Suprapubic skin (tissue), 4 donors: ENCODE results near the gene LCAT. TPM values are rescaled to one million over a fixed set of nuclear protein-coding genes. Genes with fewer than 3 reads are reported as not detected.
"Not testable (repeated sequence)": the region's sequence is repeated elsewhere in the genome, so short reads cannot be mapped to it uniquely, and the experiment has no call there.

Experiments used
- DNase-seq, 2 donors: peaks; one replicate each; pipeline ENCODE4 v3.0.0-alpha.2; 2019; ENCODE audit warnings: low spot score in 2 of 2
- H3K27ac ChIP-seq: fragments of 200-600 bp; sonication (generic); one replicate; pipeline ENCODE4 v1.5.1; 2019
- H3K27me3 ChIP-seq: fragments of 200-600 bp; sonication (generic); one replicate; pipeline ENCODE4 v1.5.1; 2019
- H3K36me3 ChIP-seq: fragments of 200-600 bp; sonication (generic); one replicate; pipeline ENCODE4 v1.5.1; 2019
- H3K4me1 ChIP-seq: fragments of 200-600 bp; sonication (generic); one replicate; pipeline ENCODE4 v1.5.1; 2019
- H3K4me3 ChIP-seq: fragments of 200-600 bp; sonication (generic); one replicate; pipeline ENCODE4 v1.5.1; 2019; ENCODE audit warnings: mild to moderate bottlenecking
- H3K9me3 ChIP-seq: fragments of 200-600 bp; sonication (generic); one replicate; pipeline ENCODE4 v1.5.1; 2019
- EP300 ChIP-seq: sonication (generic); formaldehyde crosslinking; IDR thresholded peaks from one replicate; pipeline ENCODE4 v1.6.1; 2017; ENCODE audit warnings: antibody characterized with exemption
- POLR2A ChIP-seq, 2 donors: fragments of 450-650 bp; IDR thresholded peaks; one replicate each; pipeline ENCODE4 v1.6.1; 2017; ENCODE audit warnings: antibody characterized with exemption in 2 of 2, mild to moderate bottlenecking in 2 of 2, moderate library complexity in 2 of 2
- POLR2AphosphoS5 ChIP-seq, 3 donors: sonication (generic); formaldehyde crosslinking; IDR thresholded peaks; one replicate each; pipeline ENCODE4 v1.6.1; 2017; ENCODE audit warnings: antibody characterized with exemption in 3 of 3
- WGBS: methylation state at CpG from one replicate; pipeline ENCODE4 v1.1.5; 2018; 5-methylcytosine and 5-hydroxymethylcytosine counted together
- total RNA-seq, 4 donors: library from RNA; depleted of rRNA; stranded (reverse); fragments of >200 nt; gene quantifications; one replicate each; pipeline ENCODE4 v1.1.0, GENCODE V29; 2016
- TF ChIP-seq, protein P1 (sequence below), 2 donors: fragments of 200-600 bp in 1 of 2; fragments of 450-650 bp in 1 of 2; sonication (generic) in 1 of 2; IDR thresholded peaks; one replicate each; pipeline ENCODE4 v1.5.1; 2016 to 2019; ENCODE audit warnings: antibody characterized with exemption in 2 of 2, mild to moderate bottlenecking in 1 of 2, moderate library complexity in 1 of 2

Gene LCAT
- total RNA-seq, 4 donors from 2014 or later = 10.6 to 61.4 (median 22.6) TPM

DNA sequence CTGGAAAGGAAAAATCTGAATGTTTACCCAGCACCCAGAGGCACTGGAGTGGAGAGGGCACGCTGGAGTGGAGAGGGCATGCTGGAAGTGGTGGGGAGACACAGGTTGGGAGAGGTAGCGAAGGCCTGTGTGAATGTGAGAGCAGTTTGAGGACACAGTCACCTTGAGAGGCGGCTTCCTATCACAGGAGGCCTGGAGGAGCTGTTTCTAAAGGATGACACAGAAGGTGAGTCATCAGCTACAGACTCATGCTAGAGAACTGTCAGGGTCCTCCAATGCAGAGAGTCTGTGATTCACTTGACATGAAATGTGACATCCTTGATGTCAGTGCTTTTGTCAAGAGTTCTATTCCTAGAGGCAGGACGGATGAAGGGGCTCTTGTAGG, 26.1 kb downstream of the LCAT start:
- no peaks in the 10 kb centered on the region for H3K9me3 ChIP-seq
- peaks cover 68% of the 10 kb centered on the region for H3K4me1 ChIP-seq
- H3K4me3 ChIP-seq = no peak overlapping the region
- no peaks in the 10 kb centered on the region for H3K27me3 ChIP-seq
- H3K36me3 ChIP-seq = no peaks in the 10 kb centered on the region
- WGBS = 60% methylated on average over 4 of the region's 4 CpGs
- no peak for DNase-seq
- TF ChIP-seq EP300 (no peak), POLR2AphosphoS5 (IDR thresholded peaks at IDR 0.05) (no peak), POLR2A (IDR thresholded peaks at IDR 0.05) (no peak)
- TF ChIP-seq, protein P1, sequence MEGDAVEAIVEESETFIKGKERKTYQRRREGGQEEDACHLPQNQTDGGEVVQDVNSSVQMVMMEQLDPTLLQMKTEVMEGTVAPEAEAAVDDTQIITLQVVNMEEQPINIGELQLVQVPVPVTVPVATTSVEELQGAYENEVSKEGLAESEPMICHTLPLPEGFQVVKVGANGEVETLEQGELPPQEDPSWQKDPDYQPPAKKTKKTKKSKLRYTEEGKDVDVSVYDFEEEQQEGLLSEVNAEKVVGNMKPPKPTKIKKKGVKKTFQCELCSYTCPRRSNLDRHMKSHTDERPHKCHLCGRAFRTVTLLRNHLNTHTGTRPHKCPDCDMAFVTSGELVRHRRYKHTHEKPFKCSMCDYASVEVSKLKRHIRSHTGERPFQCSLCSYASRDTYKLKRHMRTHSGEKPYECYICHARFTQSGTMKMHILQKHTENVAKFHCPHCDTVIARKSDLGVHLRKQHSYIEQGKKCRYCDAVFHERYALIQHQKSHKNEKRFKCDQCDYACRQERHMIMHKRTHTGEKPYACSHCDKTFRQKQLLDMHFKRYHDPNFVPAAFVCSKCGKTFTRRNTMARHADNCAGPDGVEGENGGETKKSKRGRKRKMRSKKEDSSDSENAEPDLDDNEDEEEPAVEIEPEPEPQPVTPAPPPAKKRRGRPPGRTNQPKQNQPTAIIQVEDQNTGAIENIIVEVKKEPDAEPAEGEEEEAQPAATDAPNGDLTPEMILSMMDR (IDR thresholded peaks at IDR 0.05) = no peak
- H3K27ac ChIP-seq = peak overlapping the region; percentile 44

DNA sequence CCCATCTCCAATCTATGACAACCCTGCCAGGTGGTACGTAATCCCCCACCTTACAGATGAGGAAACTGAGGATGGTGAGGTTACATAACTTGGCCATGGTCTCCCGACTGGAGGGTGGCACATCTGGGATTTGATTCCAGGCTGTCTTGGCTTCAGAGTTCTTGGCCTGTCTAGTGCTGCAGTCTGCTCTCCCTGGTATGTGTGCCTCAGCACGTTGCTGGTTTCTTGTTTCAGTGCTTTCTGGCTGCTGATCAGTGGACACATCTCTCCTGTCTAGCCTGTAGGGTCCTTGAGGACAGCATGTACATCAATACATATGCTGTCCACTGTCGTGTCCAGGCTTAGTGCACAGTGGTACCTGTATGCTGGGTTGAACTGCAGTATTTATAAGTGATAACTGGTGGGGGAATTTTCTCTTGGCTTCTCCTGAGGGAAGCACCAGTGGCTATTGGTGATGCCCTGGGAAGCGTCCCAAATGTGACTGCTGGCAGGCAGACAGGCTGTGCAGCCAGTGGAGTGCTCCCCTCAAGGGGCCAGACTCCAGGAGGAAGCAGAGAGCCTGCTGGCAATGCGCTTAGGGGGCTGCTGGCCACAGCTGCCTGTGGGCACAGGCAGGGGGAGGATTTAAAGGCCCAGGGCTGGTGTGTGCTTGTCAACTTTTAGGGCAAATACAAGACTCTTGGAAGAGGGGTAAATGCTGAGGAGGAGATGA, 26.6 kb downstream of the LCAT start:
- WGBS = 37% methylated on average over 5 of the region's 6 CpGs
- Histone ChIP-seq H3K36me3 (no peaks in the 10 kb centered on the region), H3K9me3 (no peaks in the 10 kb centered on the region), H3K4me3 (no peak overlapping the region), H3K27me3 (no peaks in the 10 kb centered on the region), H3K4me1 (peaks cover 63% of the 10 kb centered on the region), H3K27ac (peak overlapping the region; percentile 44)
- TF ChIP-seq POLR2A (IDR thresholded peaks at IDR 0.05) (no peak), POLR2AphosphoS5 (IDR thresholded peaks at IDR 0.05) (no peak), EP300 (no peak)
- TF ChIP-seq, protein P1 (IDR thresholded peaks at IDR 0.05) = no peak
- DNase-seq = no peak

DNA sequence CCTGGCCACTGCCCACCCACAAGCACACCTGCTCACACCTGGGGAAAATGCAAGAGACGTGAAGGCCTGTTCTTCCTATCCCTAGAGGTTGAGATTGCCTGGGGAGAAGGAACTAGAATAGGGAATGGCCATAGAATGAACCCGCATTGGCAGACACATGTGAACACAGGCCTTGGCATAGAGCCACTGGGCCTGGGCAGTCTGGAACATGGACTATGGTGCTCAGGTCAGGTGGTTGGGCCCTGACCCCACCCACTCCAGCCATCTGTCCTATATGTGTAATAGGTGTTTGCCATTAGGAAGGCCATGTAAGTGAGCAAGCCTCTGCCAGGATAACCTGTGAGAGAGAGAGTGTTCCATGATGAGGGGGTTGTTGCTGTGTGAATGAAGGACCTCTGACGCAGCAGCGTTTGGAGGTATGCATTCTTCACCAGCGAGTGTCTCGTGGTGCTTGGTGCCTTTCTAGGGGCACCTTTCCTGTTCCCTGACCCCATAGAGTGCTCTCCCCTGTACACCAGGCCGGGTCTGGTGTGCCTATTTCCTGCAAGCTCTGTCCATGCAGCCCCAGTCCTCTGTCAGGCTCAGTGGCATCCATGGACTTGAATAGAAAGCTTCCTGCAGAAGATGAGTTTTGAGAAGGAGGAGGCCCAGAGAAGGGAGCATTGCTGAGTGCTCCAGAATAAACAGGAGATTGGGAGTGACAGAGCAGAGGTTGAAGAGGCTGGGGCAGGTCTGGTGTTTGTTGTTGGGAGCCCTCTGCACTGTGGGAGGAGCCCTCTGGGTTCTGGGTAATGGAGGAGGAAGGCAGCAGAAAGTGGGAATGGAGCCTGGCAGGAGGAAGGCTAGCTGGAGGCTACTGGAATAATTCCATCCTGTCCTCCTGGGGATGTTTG, 27.8 kb downstream of the LCAT start:
- Histone ChIP-seq H3K4me3 (no peak overlapping the region), H3K27me3 (no peaks in the 10 kb centered on the region), H3K36me3 (peaks cover 5% of the 10 kb centered on the region), H3K9me3 (no peaks in the 10 kb centered on the region), H3K27ac (no peak overlapping the region), H3K4me1 (peaks cover 58% of the 10 kb centered on the region)
- DNase-seq = no peak
- 25% methylated on average over 3 of the region's 7 CpGs for WGBS
- TF ChIP-seq POLR2AphosphoS5 (IDR thresholded peaks at IDR 0.05) = no peak
- no peak for TF ChIP-seq EP300
- TF ChIP-seq POLR2A (IDR thresholded peaks at IDR 0.05) = no peak
- TF ChIP-seq, protein P1 (IDR thresholded peaks at IDR 0.05) = no peak

DNA sequence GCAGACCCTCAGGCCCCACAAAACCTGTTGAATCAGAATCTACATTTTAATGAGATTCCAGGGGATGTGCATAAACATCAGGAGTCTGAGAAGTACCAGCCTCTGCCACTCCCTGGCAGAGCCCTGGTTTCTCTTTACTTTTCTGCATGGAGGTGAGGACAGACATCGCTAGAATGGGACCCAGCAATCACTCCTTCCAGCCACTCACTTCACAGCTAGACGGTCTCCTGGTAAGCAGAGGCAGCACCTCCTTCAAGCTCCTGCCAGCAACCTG, 28.5 kb downstream of the LCAT start:
- not testable (repeated sequence) for DNase-seq, H3K9me3 ChIP-seq, H3K27ac ChIP-seq, H3K27me3 ChIP-seq, H3K4me3 ChIP-seq
- peaks cover 55% of the 10 kb centered on the region for H3K4me1 ChIP-seq
- H3K36me3 ChIP-seq = peaks cover 12% of the 10 kb centered on the region
- WGBS = 69% methylated on average over 2 of the region's 2 CpGs

DNA sequence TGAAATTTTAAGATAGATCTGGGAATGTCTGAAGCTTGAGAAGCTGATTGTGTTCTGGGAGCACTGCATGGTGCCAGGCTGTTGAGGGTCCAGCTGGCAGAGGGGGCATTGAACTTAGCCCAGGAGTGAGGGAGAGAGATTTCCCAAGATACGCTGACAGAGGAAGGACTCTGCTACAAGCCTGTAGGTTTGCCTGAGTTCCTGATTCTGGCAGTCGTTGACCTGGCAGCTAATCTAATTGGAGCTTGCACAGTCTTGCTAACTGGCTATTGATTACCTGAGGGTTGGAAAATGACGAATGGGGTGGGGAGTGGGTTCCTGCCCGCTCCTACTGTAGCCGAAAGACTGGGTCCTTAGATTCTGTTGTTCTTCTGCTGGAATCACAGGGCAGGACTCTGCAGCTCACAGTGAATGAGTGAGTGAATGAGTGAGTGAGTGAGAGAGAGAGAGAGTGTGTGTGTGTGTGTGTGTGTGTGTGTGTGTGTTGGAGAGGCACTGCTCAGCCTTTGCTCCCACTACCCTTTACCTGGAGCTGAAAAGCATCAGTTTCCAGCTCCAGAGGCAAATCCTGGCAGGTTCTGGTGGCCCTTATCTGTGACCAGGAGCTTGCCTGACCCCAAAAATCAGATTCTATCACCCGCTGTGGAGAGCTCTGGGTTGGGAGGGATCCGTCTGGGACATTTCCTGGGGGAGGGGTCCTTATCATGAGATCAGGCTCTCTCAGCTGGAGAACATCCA, 29.0 kb downstream of the LCAT start:
- TF ChIP-seq POLR2AphosphoS5 (IDR thresholded peaks at IDR 0.05) = no peak
- no peak for TF ChIP-seq EP300
- TF ChIP-seq, protein P1 (IDR thresholded peaks at IDR 0.05) = no peak
- TF ChIP-seq POLR2A (IDR thresholded peaks at IDR 0.05) = no peak
- WGBS = 56% methylated on average over 7 of the region's 7 CpGs
- peaks cover 55% of the 10 kb centered on the region for H3K4me1 ChIP-seq
- no peak for DNase-seq
- peaks cover 17% of the 10 kb centered on the region for H3K36me3 ChIP-seq
- no peaks in the 10 kb centered on the region for H3K27me3 ChIP-seq
- no peak overlapping the region for H3K4me3 ChIP-seq
- no peak overlapping the region for H3K27ac ChIP-seq
- H3K9me3 ChIP-seq = no peaks in the 10 kb centered on the region
